H1 (cell line): ENCODE results near the gene TCL1A. TPM values are rescaled to one million over a fixed set of nuclear protein-coding genes. Genes with fewer than 3 reads are reported as not detected.

Experiments used
- CTCF ChIA-PET: fragments of 300-600 bp; sonication (Branson Sonifier 250); formaldehyde crosslinking; loops from one replicate; lab custom pipeline; 2021; ENCODE audit not compliant: partially characterized antibody; lab: Charles Lee
- POLR2A ChIA-PET: fragments of 300-600 bp; sonication (Branson Sonifier 250); formaldehyde crosslinking; loops from one replicate; lab custom pipeline; 2021; ENCODE audit warnings: inconsistent platforms; ENCODE audit not compliant: partially characterized antibody; lab: Charles Lee
- DNase-seq, 2 experiments: peaks; one replicate each; pipeline versions ENCODE4 v3.0.0 to v3.0.0-alpha.2; 2010 to 2022; ENCODE audit warnings: low spot score in 2 of 2, low read depth in 1 of 2, mixed read lengths in 1 of 2
- FAIRE-seq: peaks from 2 replicates; lab custom pipeline; 2011; peaks lifted over from hg19 to GRCh38; lab: Jason Lieb, UNC
- H2AFZ ChIP-seq: 2 replicates; pipeline ENCODE4 v1.8.1; 2012; ENCODE audit warnings: low read length, inconsistent platforms
- H2AK5ac ChIP-seq: 2 replicates; pipeline ENCODE4 v1.6.1; 2013; ENCODE audit warnings: low read depth, low read length
- H2BK120ac ChIP-seq: replicated peaks from 2 replicates; pipeline ENCODE3; 2013; ENCODE audit warnings: low read depth, low read length, inconsistent platforms
- H2BK12ac ChIP-seq: 2 replicates; pipeline ENCODE4 v1.6.1; 2013; ENCODE audit warnings: low read depth, low read length
- H2BK15ac ChIP-seq: 2 replicates; pipeline ENCODE4 v1.6.1; 2013; ENCODE audit warnings: low read length
- H2BK20ac ChIP-seq: 2 replicates; pipeline ENCODE4 v1.6.1; 2013; ENCODE audit warnings: low read length
- H2BK5ac ChIP-seq: 2 replicates; pipeline ENCODE4 v1.6.1; 2013; ENCODE audit warnings: low read depth, low read length
- H3K14ac ChIP-seq: 2 replicates; pipeline ENCODE4 v1.6.1; 2013; ENCODE audit warnings: inconsistent platforms; ENCODE audit not compliant: insufficient read length
- H3K18ac ChIP-seq: 2 replicates; pipeline ENCODE4 v1.6.1; 2013; ENCODE audit warnings: low read length; ENCODE audit errors: extremely low read depth
- H3K23ac ChIP-seq: 2 replicates; pipeline ENCODE4 v1.6.1; 2013; ENCODE audit warnings: inconsistent platforms; ENCODE audit not compliant: insufficient read length
- H3K23me2 ChIP-seq: 2 replicates; pipeline ENCODE4 v1.6.1; 2013; ENCODE audit warnings: low read depth, low read length
- H3K27ac ChIP-seq: 2 replicates; pipeline ENCODE4 v1.6.1; 2011; ENCODE audit warnings: low read depth, low read length, inconsistent platforms
- H3K27me3 ChIP-seq, 4 experiments: replicated peaks in 1 of 4; 1 replicate in 1 of 4; 2 replicates in 3 of 4; pipeline versions ENCODE4 v1.6.1 to v1.8.1; 2011 to 2013; ENCODE audit warnings: low read length in 3 of 4, mild to moderate bottlenecking in 3 of 4, inconsistent platforms in 2 of 4, mixed read lengths in 2 of 4, moderate library complexity in 1 of 4; ENCODE audit not compliant: control insufficient read depth in 3 of 4, insufficient read depth in 3 of 4; ENCODE audit errors: extremely low read depth in 1 of 4
- H3K36me3 ChIP-seq, 4 experiments: 2 replicates each; pipeline versions ENCODE4 v1.6.1 to v1.8.1; 2011 to 2013; ENCODE audit warnings: mild to moderate bottlenecking in 4 of 4, low read length in 3 of 4, moderate library complexity in 2 of 4, control low read depth in 1 of 4, inconsistent platforms in 1 of 4; ENCODE audit not compliant: insufficient read depth in 4 of 4, control insufficient read depth in 2 of 4
- H3K4ac ChIP-seq: replicated peaks from 2 replicates; pipeline ENCODE3; 2013; ENCODE audit warnings: low read length, low read depth, mixed read lengths, inconsistent platforms; ENCODE audit not compliant: insufficient read length
- H3K4me1 ChIP-seq, 4 experiments: replicated peaks in 1 of 4; 1 replicate in 1 of 4; 2 replicates in 3 of 4; pipeline versions ENCODE4 v1.6.1 to v1.8.1; 2011 to 2013; ENCODE audit warnings: low read length in 3 of 4, inconsistent platforms in 2 of 4, mixed read lengths in 1 of 4; ENCODE audit not compliant: insufficient read depth in 4 of 4, control insufficient read depth in 3 of 4
- H3K4me2 ChIP-seq, 2 experiments: 2 replicates each; pipeline versions ENCODE4 v1.6.1 to v1.8.1; 2011 to 2013; ENCODE audit warnings: low read depth in 2 of 2, low read length in 2 of 2, control low read depth in 1 of 2, inconsistent platforms in 1 of 2, mild to moderate bottlenecking in 1 of 2; ENCODE audit not compliant: insufficient read depth in 1 of 2
- H3K4me3 ChIP-seq, 4 experiments: fragments of 200-600, 300-600 bp in 1 of 4; sonication (generic), shearing (Covaris generic), sonication (Bioruptor Twin) in 1 of 4; 2 replicates each; pipeline versions ENCODE4 v1.5.1 to v1.8.1; 2011 to 2016; ENCODE audit warnings: low read length in 4 of 4, low read depth in 3 of 4, control low read depth in 2 of 4, inconsistent platforms in 2 of 4, mild to moderate bottlenecking in 2 of 4, mixed read lengths in 1 of 4, moderate library complexity in 1 of 4; ENCODE audit not compliant: insufficient read depth in 2 of 4; ENCODE audit errors: extremely low read depth in 1 of 4
- H3K56ac ChIP-seq: replicated peaks from 2 replicates; pipeline ENCODE3; 2013; ENCODE audit warnings: low read depth, mild to moderate bottlenecking, mixed read lengths, low read length, inconsistent platforms; ENCODE audit not compliant: insufficient read length
- H3K79me1 ChIP-seq: 2 replicates; pipeline ENCODE4 v1.6.1; 2013; ENCODE audit warnings: low read depth, low read length, control low read depth
- H3K79me2 ChIP-seq, 2 experiments: 2 replicates each; pipeline versions ENCODE4 v1.6.1 to v1.8.1; 2012 to 2013; ENCODE audit warnings: low read length in 2 of 2, mild to moderate bottlenecking in 2 of 2, inconsistent platforms in 1 of 2; ENCODE audit not compliant: insufficient read depth in 2 of 2, control insufficient read depth in 1 of 2
- H3K9ac ChIP-seq, 4 experiments: replicated peaks in 1 of 4; 1 replicate in 1 of 4; 2 replicates in 3 of 4; pipeline versions ENCODE4 v1.6.1 to v1.8.1; 2011 to 2013; ENCODE audit warnings: low read depth in 3 of 4, low read length in 3 of 4, control low read depth in 2 of 4, mild to moderate bottlenecking in 2 of 4, moderate library complexity in 2 of 4, inconsistent platforms in 1 of 4; ENCODE audit errors: extremely low read depth in 1 of 4
- H3K9me3 ChIP-seq, 2 experiments: 2 replicates each; pipeline versions ENCODE4 v1.6.1 to v1.8.1; 2012 to 2013; ENCODE audit warnings: mild to moderate bottlenecking in 2 of 2, moderate library complexity in 2 of 2, control low read depth in 1 of 2, inconsistent platforms in 1 of 2, low read depth in 1 of 2, low read length in 1 of 2, mixed read lengths in 1 of 2; ENCODE audit not compliant: insufficient read depth in 2 of 2
- H4K20me1 ChIP-seq, 2 experiments: replicated peaks in 1 of 2; 2 replicates each; pipeline versions ENCODE3 to v1.8.1; 2011 to 2013; ENCODE audit warnings: inconsistent platforms in 2 of 2, low read length in 2 of 2, mild to moderate bottlenecking in 1 of 2; ENCODE audit not compliant: insufficient read depth in 2 of 2, control insufficient read depth in 1 of 2
- H4K5ac ChIP-seq: 2 replicates; pipeline ENCODE4 v1.6.1; 2013; ENCODE audit warnings: low read length, low read depth, mixed read lengths, inconsistent platforms; ENCODE audit not compliant: insufficient read length
- H4K8ac ChIP-seq: 2 replicates; pipeline ENCODE4 v1.8.0; 2013; ENCODE audit warnings: mild to moderate bottlenecking, moderate library complexity, low read length, inconsistent platforms; ENCODE audit not compliant: insufficient read depth; ENCODE audit errors: extremely low read depth
- H4K91ac ChIP-seq: replicated peaks from 2 replicates; pipeline ENCODE3; 2013; ENCODE audit warnings: low read length, mixed read lengths, inconsistent platforms; ENCODE audit not compliant: insufficient read length
- BACH1 ChIP-seq: IDR thresholded peaks from 2 replicates; pipeline ENCODE4 v1.6.1; 2012; ENCODE audit warnings: low read length, improper control_type of control experiment
- HDAC6 ChIP-seq: IDR thresholded peaks from one replicate; pipeline ENCODE4 v1.7.1; 2012; ENCODE audit warnings: low read depth, mild to moderate bottlenecking, inconsistent platforms, low read length, moderate library complexity
- POLR2AphosphoS5 ChIP-seq: IDR thresholded peaks from 2 replicates; pipeline ENCODE4 v1.6.1; 2011; ENCODE audit warnings: low read depth, low read length
- RAD21 ChIP-seq, 2 experiments: IDR thresholded peaks in 1 of 2; conservative IDR thresholded peaks in 1 of 2; 2 replicates each; pipeline ENCODE4 v1.6.1; 2011; ENCODE audit warnings: low read depth in 2 of 2, low read length in 2 of 2, improper control_type of control experiment in 1 of 2, inconsistent platforms in 1 of 2, mild to moderate bottlenecking in 1 of 2, moderate library complexity in 1 of 2
- RBBP5 ChIP-seq: IDR thresholded peaks from 2 replicates; pipeline ENCODE4 v1.7.1; 2012; ENCODE audit warnings: low read depth, mild to moderate bottlenecking, inconsistent platforms, low read length, moderate library complexity, borderline replicate concordance
- SP4 ChIP-seq: IDR thresholded peaks from 2 replicates; pipeline ENCODE4 v1.6.1; 2012; ENCODE audit warnings: low read length, inconsistent platforms
- SUZ12 ChIP-seq: fragments of 200-600 bp; sonication (generic); IDR thresholded peaks from 2 replicates; pipeline ENCODE4 v1.6.1; 2012; ENCODE audit warnings: mild to moderate bottlenecking, inconsistent platforms, low read length, moderate library complexity, mixed read lengths
- TAF1 ChIP-seq: IDR thresholded peaks from 2 replicates; pipeline ENCODE4 v1.6.1; 2011; ENCODE audit warnings: mild to moderate bottlenecking, low read depth, low read length
- TAF7 ChIP-seq: optimal IDR thresholded peaks from 2 replicates; pipeline ENCODE3; 2011; ENCODE audit warnings: low read depth, mild to moderate bottlenecking, inconsistent platforms, low read length, moderate library complexity, borderline replicate concordance
- TCF12 ChIP-seq: IDR thresholded peaks from 2 replicates; pipeline ENCODE4 v1.6.1; 2011; ENCODE audit warnings: low read depth, mild to moderate bottlenecking, low read length
- WGBS, 2 experiments: shearing (Covaris generic) in 1 of 2; methylation state at CpG; one replicate each; pipeline versions ENCODE4 v1.1.6 to v1.1.7; 2013 to 2015; ENCODE audit warnings: low lambda C conversion rate in 2 of 2, mixed read lengths in 2 of 2, inconsistent platforms in 1 of 2, low coverage in 1 of 2, missing lambda C conversion rate in 1 of 2; ENCODE audit not compliant: insufficient replicate concordance in 2 of 2, insufficient coverage in 1 of 2, insufficient read length in 1 of 2; ENCODE audit errors: extremely low coverage in 1 of 2, missing lambda C conversion rate in 1 of 2; 5-methylcytosine and 5-hydroxymethylcytosine counted together
- polyA plus RNA-seq, 7 experiments: library from polyadenylated mRNA; depleted of rRNA in 3 of 7; stranded (reverse) in 5 of 7; unstranded in 2 of 7; fragments of >200 nt in 5 of 7; fragments of 200-250 nt in 2 of 7; gene quantifications; 1 replicate in 5 of 7; 2 replicates in 1 of 7; 4 replicates in 1 of 7; pipeline versions ENCODE4 v1.2.1 to v1.2.3, GENCODE V29; 2011 to 2013; ENCODE audit warnings: missing spikeins in 2 of 7, mixed read lengths in 2 of 7
- total RNA-seq: library from RNA; stranded (reverse); fragmentation: NEBNext Ultra II Directional; extraction: Animal tissue kit (Norgen Biotek cat#: 25700); gene quantifications from 2 replicates; pipeline ENCODE4 v1.2.1, GENCODE V29; 2021

TCL1A gene
- total and polyA plus RNA-seq, 2 of the 8 experiments (the other 6 are each of a cell fraction or from before 2014, with no cell fraction given): 0.35 to 7.6 TPM

GRCh38 chr14:95741038-95741490, 27.1 kb upstream of the TCL1A start:
- no peak for TF ChIP-seq POLR2AphosphoS5
- no peak for TF ChIP-seq SUZ12
- TF ChIP-seq HDAC6: no peak
- TF ChIP-seq TCF12: no peak
- no peak for TF ChIP-seq RAD21 (IDR thresholded peaks at IDR 0.05 in 1 of 2, conservative IDR thresholded peaks at IDR 0.05 in 1 of 2; ENCODE audit: low read depth in 2 of 2, low read length in 2 of 2)
- no peak for TF ChIP-seq SP4
- no peak for TF ChIP-seq RBBP5
- TF ChIP-seq TAF1: no peak
- no peak for TF ChIP-seq TAF7
- TF ChIP-seq BACH1: no peak

More at GRCh38 chr14:95741038-95741490, 27.1 kb upstream of the TCL1A start:
- FAIRE-seq (no peak), DNase-seq (no peak)
- H3K9ac ChIP-seq: no peak overlapping the region
- H3K4me1 ChIP-seq: no peaks in the 10 kb centered on the region
- H3K56ac ChIP-seq: no peak overlapping the region
- H2BK5ac ChIP-seq: no peak overlapping the region
- no peak overlapping the region for H2BK120ac ChIP-seq
- no peaks in the 10 kb centered on the region; the same call in 1 of the 2 replicates for H3K23me2 ChIP-seq
- WGBS, 2 experiments: 77% methylated on average over 5 of the region's 5 CpGs; no CpG with 5 or more reads in 1 of the 2 experiments
- H2BK12ac ChIP-seq: no peak overlapping the region
- no peak overlapping the region for H3K18ac ChIP-seq
- no peaks in the 10 kb centered on the region for H3K79me2 ChIP-seq
- H3K14ac ChIP-seq: no peak overlapping the region
- no peaks in the 10 kb centered on the region for H3K36me3 ChIP-seq
- H3K4me2 ChIP-seq: no peak overlapping the region
- no peak overlapping the region for H3K23ac ChIP-seq
- no peak overlapping the region for H3K4me3 ChIP-seq
- H2BK20ac ChIP-seq: no peak overlapping the region
- no peak overlapping the region for H4K91ac ChIP-seq
- POLR2A ChIA-PET: no interaction called here
- CTCF ChIA-PET: interaction anchor here (0.9 kb wide), 2 partner anchors 58 to 61 kb away, joined by 3 to 4 read pairs; no protein-coding TSS in a partner anchor
- H2AFZ ChIP-seq: no peak overlapping the region
- no peaks in the 10 kb centered on the region for H3K9me3 ChIP-seq
- H4K5ac ChIP-seq: no peak overlapping the region
- no peak overlapping the region for H3K4ac ChIP-seq
- H4K20me1 ChIP-seq: no peaks in the 10 kb centered on the region
- H3K27ac ChIP-seq: no peak overlapping the region
- H3K79me1 ChIP-seq: no peaks in the 10 kb centered on the region
- no peak overlapping the region for H2BK15ac ChIP-seq
- no peak overlapping the region; the same call in 1 of the 2 replicates for H2AK5ac ChIP-seq
- no peak overlapping the region for H4K8ac ChIP-seq
- peaks cover 0 to 2% (median 0%) of the 10 kb centered on the region in 4 experiments; a peak in 3 of 7 replicates for H3K27me3 ChIP-seq
